Adrenal gland (tissue), 12 donors: ENCODE data around the gene ECT2. TPM values are rescaled to one million over a fixed set of nuclear protein-coding genes. Genes with fewer than 3 reads are reported as not detected.

ENCODE experiments used
- DNase-seq, 7 donors: peaks; one replicate each; pipeline ENCODE4 v3.0.0-alpha.2; 2019 to 2020
- H3K27ac ChIP-seq, 5 donors: fragments of 200-600 bp; sonication (generic) in 4 of 5; 1 replicate in 3 of 5; 2 replicates in 2 of 5; pipeline versions ENCODE4 v1.5.1 to v1.8.0; 2016 to 2020; ENCODE audit warnings: mild to moderate bottlenecking in 1 of 5
- H3K27me3 ChIP-seq: fragments of 200-600 bp; 2 replicates; pipeline ENCODE4 v1.8.0; 2021
- H3K36me3 ChIP-seq, 2 donors: fragments of 200-600 bp; replicated peaks in 1 of 2; 1 replicate in 1 of 2; 2 replicates in 1 of 2; pipeline versions ENCODE4 v1.5.1 to v1.8.0; 2018 to 2022
- H3K4me1 ChIP-seq, 2 donors: fragments of 200-600 bp; replicated peaks in 1 of 2; 1 replicate in 1 of 2; 2 replicates in 1 of 2; pipeline versions ENCODE4 v1.5.1 to v1.8.0; 2018 to 2021
- H3K4me3 ChIP-seq, 4 donors: fragments of 200-600 bp; sonication (generic) in 3 of 4; one replicate each; pipeline ENCODE4 v1.5.1; 2016 to 2018
- H3K9me3 ChIP-seq, 3 donors: fragments of 200-600 bp; sonication (generic) in 1 of 3; replicated peaks in 1 of 3; 1 replicate in 2 of 3; 2 replicates in 1 of 3; pipeline versions ENCODE4 v1.5.1 to v1.8.0; 2016 to 2021
- POLR2A ChIP-seq, 2 donors: fragments of 450-650 bp; IDR thresholded peaks; one replicate each; pipeline ENCODE4 v1.6.1; 2017; ENCODE audit warnings: antibody characterized with exemption in 2 of 2, mild to moderate bottlenecking in 2 of 2, moderate library complexity in 1 of 2
- WGBS, 4 donors: extraction: QIAGEN DNeasy Blood & Tissue Kit in 2 of 4; methylation state at CpG; one replicate each; pipeline versions ENCODE4 v1.1.5 to v1.1.7; 2013 to 2017; 5-methylcytosine and 5-hydroxymethylcytosine counted together
- intact Hi-C, 2 donors: fragments of 100-400 bp; cut with DNase I; formaldehyde crosslinking; loops; one replicate each; pipeline versions ENCODE4 v1.14.1 to v1.15.0; 2022 to 2023
- polyA plus RNA-seq, 3 donors: library from polyadenylated mRNA; stranded (reverse); fragments of 200-250 nt in 2 of 3; fragments of 350-450 nt in 1 of 3; fragmentation: Illumina TruSeq in 1 of 3; extraction: RNeasy Lipid Tissue Mini Kit (QIAGEN cat#74804) in 1 of 3; gene quantifications; one replicate each; pipeline ENCODE4 v1.2.3, GENCODE V29; 2013 to 2014
- total RNA-seq, 9 donors: library from RNA; depleted of rRNA in 4 of 9; stranded (reverse); fragments of >200 nt in 4 of 9; fragments of 120-200 nt in 1 of 9; fragmentation: NEBNext Ultra II Directional in 1 of 9; extraction: Animal tissue kit (Norgen Biotek cat#: 25700) in 1 of 9; gene quantifications; one replicate each; pipeline versions ENCODE4 v1.1.0 to v1.2.4, GENCODE V29; 2013 to 2023
- TF ChIP-seq, protein P1 (sequence below), 6 experiments: fragments of 450-650 bp in 4 of 6; fragments of 200-600 bp in 2 of 6; sonication (generic) in 1 of 6; IDR thresholded peaks; 1 replicate in 5 of 6; 2 replicates in 1 of 6; pipeline versions ENCODE4 v1.5.1 to v1.8.0; 2016 to 2021; ENCODE audit warnings: antibody characterized with exemption in 6 of 6, mild to moderate bottlenecking in 2 of 6, moderate library complexity in 1 of 6
- donor health status: healthy with polysubstance abuse.
- donor health status: Bipolar disorder and iron deficiency.
- donor health status: DM: yes; HTN: yes; CAD: no.
- donor health status: DM: no; HTN: no; CAD: no.
- donor health status: DM: no; HTN: no; CAD: no.
- donor health status: DM: yes; HTN: yes; CAD: no.

Gene ECT2
- total and polyA plus RNA-seq, 12 donors: 1.4 to 19.7 (median 6.5) TPM

GRCh38 chr3:172749230-172749965 lies 1.1 kb upstream of the ECT2 start:
- DNase-seq: peak in 1 of 7 donors; percentile 5
- Histone ChIP-seq H3K9me3 (no peaks in the 10 kb centered on the region), H3K36me3 (no peaks in the 10 kb centered on the region), H3K27me3 (no peaks in the 10 kb centered on the region), H3K4me3 (peak overlapping the region in 1 of 4 donors; percentile 86), H3K4me1 (peaks cover 4 to 20% of the 10 kb centered on the region in 2 donors), H3K27ac (peak overlapping the region in 1 of 5 donors; percentile 38)
- intact Hi-C loops: no loop called here
- TF ChIP-seq, protein P1, sequence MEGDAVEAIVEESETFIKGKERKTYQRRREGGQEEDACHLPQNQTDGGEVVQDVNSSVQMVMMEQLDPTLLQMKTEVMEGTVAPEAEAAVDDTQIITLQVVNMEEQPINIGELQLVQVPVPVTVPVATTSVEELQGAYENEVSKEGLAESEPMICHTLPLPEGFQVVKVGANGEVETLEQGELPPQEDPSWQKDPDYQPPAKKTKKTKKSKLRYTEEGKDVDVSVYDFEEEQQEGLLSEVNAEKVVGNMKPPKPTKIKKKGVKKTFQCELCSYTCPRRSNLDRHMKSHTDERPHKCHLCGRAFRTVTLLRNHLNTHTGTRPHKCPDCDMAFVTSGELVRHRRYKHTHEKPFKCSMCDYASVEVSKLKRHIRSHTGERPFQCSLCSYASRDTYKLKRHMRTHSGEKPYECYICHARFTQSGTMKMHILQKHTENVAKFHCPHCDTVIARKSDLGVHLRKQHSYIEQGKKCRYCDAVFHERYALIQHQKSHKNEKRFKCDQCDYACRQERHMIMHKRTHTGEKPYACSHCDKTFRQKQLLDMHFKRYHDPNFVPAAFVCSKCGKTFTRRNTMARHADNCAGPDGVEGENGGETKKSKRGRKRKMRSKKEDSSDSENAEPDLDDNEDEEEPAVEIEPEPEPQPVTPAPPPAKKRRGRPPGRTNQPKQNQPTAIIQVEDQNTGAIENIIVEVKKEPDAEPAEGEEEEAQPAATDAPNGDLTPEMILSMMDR (IDR thresholded peaks at IDR 0.05): no peak
- TF ChIP-seq POLR2A (IDR thresholded peaks at IDR 0.05): no peak
- 44 to 56% (median 46%) methylated on average over 8 of the region's 8 CpGs for WGBS, 4 donors

GRCh38 chr3:172750069-172750367 lies 508 bp upstream of the ECT2 start:
- TF ChIP-seq, protein P1 (IDR thresholded peaks at IDR 0.05): no peak
- TF ChIP-seq POLR2A (IDR thresholded peaks at IDR 0.05): no peak
- DNase-seq: peak in 1 of 7 donors; percentile 26
- 9 to 22% (median 13%) methylated on average over 9 of the region's 9 CpGs for WGBS, 4 donors
- H3K36me3 ChIP-seq: no peaks in the 10 kb centered on the region
- no peaks in the 10 kb centered on the region for H3K9me3 ChIP-seq
- peak overlapping the region in 3 of 4 donors; percentile 36 to 92 (median 86) for H3K4me3 ChIP-seq
- intact Hi-C loops: no loop called here
- peak overlapping the region in 2 of 5 donors; percentile 1 to 45 for H3K27ac ChIP-seq
- H3K27me3 ChIP-seq: no peaks in the 10 kb centered on the region
- H3K4me1 ChIP-seq: peaks cover 4 to 20% of the 10 kb centered on the region in 2 donors

- 0 to 1% (median 0%) methylated on average over 14 of the region's 14 CpGs for WGBS, 4 donors
- Histone ChIP-seq H3K36me3 (no peaks in the 10 kb centered on the region), H3K9me3 (peaks cover 0 to 4% (median 0%) of the 10 kb centered on the region in 3 donors), H3K4me1 (peaks cover 4 to 20% of the 10 kb centered on the region in 2 donors), H3K27ac (peak overlapping the region in 4 of 5 donors; percentile 32 to 58 (median 54)), H3K4me3 (peak overlapping the region; percentile 60 to 96 (median 89)), H3K27me3 (no peaks in the 10 kb centered on the region)
- TF ChIP-seq POLR2A (IDR thresholded peaks at IDR 0.05): no peak
- TF ChIP-seq, protein P1 (IDR thresholded peaks at IDR 0.05): no peak
- intact Hi-C loops: no loop called here
- peak in 1 of 7 donors; percentile 14 for DNase-seq
These were observed 714 bp downstream of the ECT2 start for GRCh38 chr3:172751175-172751704.

GRCh38 chr3:172752651-172753050 lies 2.1 kb downstream of the ECT2 start:
- WGBS, 4 donors: 84 to 96% (median 93%) methylated on average over 1 of the region's 1 CpG
- DNase-seq: no peak
- H3K4me3 ChIP-seq: no peak overlapping the region
- H3K4me1 ChIP-seq: peaks cover 4 to 20% of the 10 kb centered on the region in 2 donors
- H3K27ac ChIP-seq: no peak overlapping the region
- no peak for TF ChIP-seq POLR2A (IDR thresholded peaks at IDR 0.05)
- TF ChIP-seq, protein P1 (IDR thresholded peaks at IDR 0.05): no peak
- H3K9me3 ChIP-seq: peaks cover 0 to 9% (median 0%) of the 10 kb centered on the region in 3 donors
- intact Hi-C loops: no loop called here
- H3K36me3 ChIP-seq: no peaks in the 10 kb centered on the region
- no peaks in the 10 kb centered on the region for H3K27me3 ChIP-seq
